ES-I3 (cell line): ENCODE data around the gene IGFLR1.
A peak's percentile ranks its signal among the peaks of the same experiment; 100 is the strongest.

Experiments
- H3K36me3 ChIP-seq: 2 replicates; pipeline ENCODE4 v1.6.1; 2013; ENCODE audit warnings: mild to moderate bottlenecking, low read length, control low read depth, moderate library complexity; ENCODE audit not compliant: insufficient read depth
- H3K4me1 ChIP-seq: 2 replicates; pipeline ENCODE4 v1.6.1; 2013; ENCODE audit warnings: mild to moderate bottlenecking, control low read depth, low read length; ENCODE audit not compliant: insufficient read depth
- H3K9ac ChIP-seq: 2 replicates; pipeline ENCODE4 v1.6.1; 2013; ENCODE audit warnings: low read depth, mild to moderate bottlenecking, low read length, moderate library complexity
- H3K9me3 ChIP-seq: 2 replicates; pipeline ENCODE4 v1.6.1; 2013; ENCODE audit warnings: mild to moderate bottlenecking, low read length, moderate library complexity; ENCODE audit not compliant: control insufficient read depth, insufficient read depth

The IGFLR1 gene

DNA sequence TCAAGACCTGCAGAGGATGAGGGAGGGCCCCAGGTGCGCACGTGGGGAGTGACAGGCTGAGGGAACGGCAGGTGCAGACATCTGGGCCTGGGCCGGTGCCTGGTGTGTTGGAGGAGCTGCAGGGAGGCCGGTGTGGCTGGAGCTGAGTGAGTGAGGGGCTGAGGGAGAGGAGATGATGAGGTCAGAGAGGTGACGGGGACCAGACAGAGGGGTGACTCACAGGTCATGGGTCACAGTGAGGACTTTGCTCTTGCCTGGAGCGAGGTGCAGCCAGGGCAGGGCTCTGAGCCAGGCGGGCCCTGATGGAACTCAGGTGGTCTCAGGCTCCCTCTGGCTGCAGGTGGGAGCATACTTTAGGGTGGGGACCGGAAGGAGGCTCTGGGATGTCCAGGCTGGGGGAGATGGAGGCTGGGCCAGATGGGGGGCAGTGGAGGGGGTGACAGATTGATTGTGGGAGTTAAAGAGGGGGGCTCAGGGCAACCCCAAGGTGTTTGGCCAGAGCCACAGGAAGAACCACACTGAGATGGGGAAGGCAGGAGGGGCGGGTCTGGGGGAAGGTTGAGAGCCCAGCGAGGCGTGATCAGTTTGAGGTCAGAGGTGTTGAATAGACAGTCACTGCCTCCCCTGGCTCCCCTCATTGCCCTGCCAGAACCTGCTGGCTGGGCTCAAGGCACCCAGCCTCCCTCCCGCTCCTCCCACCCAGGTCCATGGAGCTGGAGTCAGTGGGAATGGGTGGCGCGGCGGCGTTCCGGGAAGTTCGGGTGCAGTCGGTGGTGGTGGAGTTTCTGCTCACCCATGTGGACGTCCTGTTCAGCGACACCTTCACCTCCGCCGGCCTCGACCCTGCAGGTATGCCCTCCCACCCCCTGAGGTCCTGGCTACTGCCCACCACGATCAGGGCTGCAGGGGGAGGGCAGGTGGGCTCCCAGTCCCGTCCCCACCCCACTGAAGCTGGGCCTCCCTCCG is 41.5 kb upstream of the IGFLR1 start:
- peak overlapping the region; percentile 66; the same call in 1 of the 2 replicates for H3K9ac ChIP-seq

DNA sequence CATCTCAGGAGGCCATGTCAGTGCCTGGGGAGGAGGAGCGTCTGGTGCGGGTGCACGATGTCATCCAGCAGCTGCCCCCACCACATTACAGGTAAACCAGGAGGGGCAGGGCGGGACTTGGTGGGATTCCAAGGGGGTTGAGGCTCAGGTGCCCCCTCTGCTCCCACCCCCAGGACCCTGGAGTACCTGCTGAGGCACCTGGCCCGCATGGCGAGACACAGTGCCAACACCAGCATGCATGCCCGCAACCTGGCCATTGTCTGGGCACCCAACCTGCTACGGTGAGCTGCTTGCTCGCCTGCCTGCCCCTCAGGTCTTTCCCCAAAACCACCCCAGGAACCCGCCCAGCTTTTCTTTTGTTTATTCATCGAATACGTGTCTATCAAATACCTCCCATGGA is 40.3 kb upstream of the IGFLR1 start:
- no peak overlapping the region for H3K9ac ChIP-seq
- H3K9me3 ChIP-seq = no peaks in the 10 kb centered on the region
- no peaks in the 10 kb centered on the region for H3K36me3 ChIP-seq
- H3K4me1 ChIP-seq = peaks cover 14% of the 10 kb centered on the region; the same call in 1 of the 2 replicates

More for the DNA sequence above, 41.5 kb upstream of the IGFLR1 start:
- Histone ChIP-seq H3K9me3 (no peaks in the 10 kb centered on the region), H3K4me1 (0 out of 2 replicates have a peak, but pooled peaks cover 12% of the 10 kb centered on the region), H3K36me3 (no peaks in the 10 kb centered on the region)

DNA sequence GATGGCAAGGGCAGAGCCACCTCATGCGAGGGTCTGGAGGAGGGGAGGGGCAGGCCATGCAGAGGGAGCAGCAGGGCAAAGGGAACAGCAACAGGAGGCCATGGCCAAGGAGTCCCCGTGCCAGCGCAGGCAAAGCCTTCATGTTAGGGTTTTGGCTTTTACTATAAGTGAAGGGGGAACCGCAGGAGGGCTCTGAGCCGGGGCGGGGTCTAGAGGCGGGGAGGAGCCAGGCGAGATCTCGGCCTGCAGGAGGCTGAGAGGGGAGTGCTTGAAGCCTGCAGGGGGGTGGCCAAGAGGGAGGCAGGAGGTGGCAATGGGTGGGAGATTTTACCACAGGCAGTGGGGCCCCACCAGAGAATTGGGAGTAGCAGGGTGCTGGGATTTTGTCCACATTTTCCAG is 39.4 kb upstream of the IGFLR1 start:
- no peaks in the 10 kb centered on the region for H3K9me3 ChIP-seq
- H3K36me3 ChIP-seq = no peaks in the 10 kb centered on the region
- H3K9ac ChIP-seq = no peak overlapping the region
- H3K4me1 ChIP-seq = peaks cover 21% of the 10 kb centered on the region

DNA sequence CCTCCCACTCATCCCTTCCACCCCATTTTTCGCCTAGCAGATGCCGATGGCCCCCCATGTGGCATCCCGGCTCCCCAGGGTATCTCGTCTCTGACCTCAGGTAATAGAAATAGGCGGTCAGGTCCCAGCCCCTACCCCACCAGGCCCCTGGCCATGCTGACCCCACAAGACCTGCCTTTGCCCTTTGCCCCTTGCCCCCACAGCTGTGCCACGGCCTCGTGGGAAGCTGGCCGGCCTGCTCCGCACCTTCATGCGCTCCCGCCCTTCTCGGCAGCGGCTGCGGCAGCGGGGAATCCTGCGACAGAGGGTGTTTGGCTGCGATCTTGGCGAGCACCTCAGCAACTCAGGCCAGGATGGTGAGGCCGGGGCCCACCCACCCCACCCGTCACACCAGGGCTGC is 38.5 kb upstream of the IGFLR1 start:
- H3K4me1 ChIP-seq = peaks cover 26% of the 10 kb centered on the region
- no peaks in the 10 kb centered on the region for H3K9me3 ChIP-seq
- H3K36me3 ChIP-seq = no peaks in the 10 kb centered on the region
- H3K9ac ChIP-seq = no peak overlapping the region

DNA sequence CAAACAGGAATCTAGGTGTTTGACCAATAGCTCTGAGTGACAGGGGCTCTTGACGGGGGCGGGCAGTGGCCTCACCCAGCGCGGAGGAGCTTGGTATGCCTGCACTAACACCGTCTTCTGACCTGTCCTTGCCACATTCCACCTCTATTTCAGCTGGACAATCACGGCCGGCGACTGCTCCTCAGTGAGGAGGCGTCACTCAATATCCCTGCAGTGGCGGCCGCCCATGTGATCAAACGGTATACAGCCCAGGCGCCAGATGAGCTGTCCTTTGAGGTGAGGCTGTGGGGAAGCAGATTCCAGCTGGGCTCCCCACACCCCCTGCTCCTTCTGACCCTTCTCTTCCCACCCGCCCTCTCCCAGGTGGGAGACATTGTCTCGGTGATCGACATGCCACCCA is 37.8 kb upstream of the IGFLR1 start:
- no peaks in the 10 kb centered on the region for H3K9me3 ChIP-seq
- peaks cover 26% of the 10 kb centered on the region for H3K4me1 ChIP-seq
- H3K9ac ChIP-seq = no peak overlapping the region
- no peaks in the 10 kb centered on the region for H3K36me3 ChIP-seq

GRCh38 chr19:35779033-35779432 is 36.8 kb upstream of the IGFLR1 start:
- Histone ChIP-seq H3K9me3 (no peaks in the 10 kb centered on the region), H3K36me3 (no peaks in the 10 kb centered on the region), H3K4me1 (peaks cover 26% of the 10 kb centered on the region), H3K9ac (no peak overlapping the region)

DNA sequence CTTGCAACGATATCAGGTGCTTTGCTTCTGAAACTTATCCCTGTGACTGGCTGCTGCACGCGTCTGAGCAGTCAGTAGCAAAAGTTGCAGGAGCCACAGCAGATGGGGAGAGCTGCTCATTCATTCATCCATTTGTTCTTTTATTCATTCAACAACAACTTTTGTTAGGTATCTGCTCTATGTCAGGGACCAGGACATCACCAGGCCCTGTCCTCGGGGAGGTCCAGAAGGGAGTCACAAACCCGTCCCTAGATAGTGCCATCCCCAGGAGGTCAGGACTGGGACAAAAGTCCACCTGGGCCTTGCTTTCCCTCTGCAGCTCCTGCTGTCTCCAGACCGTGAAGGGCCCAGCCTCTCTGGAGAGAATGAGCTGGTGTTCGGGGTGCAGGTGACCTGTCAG is 35.7 kb upstream of the IGFLR1 start:
- no peaks in the 10 kb centered on the region for H3K36me3 ChIP-seq
- no peaks in the 10 kb centered on the region for H3K9me3 ChIP-seq
- H3K4me1 ChIP-seq = peaks cover 21% of the 10 kb centered on the region
- H3K9ac ChIP-seq = no peak overlapping the region

- Histone ChIP-seq H3K9ac (no peak overlapping the region), H3K4me1 (peaks cover 21% of the 10 kb centered on the region), H3K36me3 (no peaks in the 10 kb centered on the region), H3K9me3 (no peaks in the 10 kb centered on the region)
Measured at GRCh38 chr19:35777086-35777841, 35.0 kb upstream of the IGFLR1 start.

DNA sequence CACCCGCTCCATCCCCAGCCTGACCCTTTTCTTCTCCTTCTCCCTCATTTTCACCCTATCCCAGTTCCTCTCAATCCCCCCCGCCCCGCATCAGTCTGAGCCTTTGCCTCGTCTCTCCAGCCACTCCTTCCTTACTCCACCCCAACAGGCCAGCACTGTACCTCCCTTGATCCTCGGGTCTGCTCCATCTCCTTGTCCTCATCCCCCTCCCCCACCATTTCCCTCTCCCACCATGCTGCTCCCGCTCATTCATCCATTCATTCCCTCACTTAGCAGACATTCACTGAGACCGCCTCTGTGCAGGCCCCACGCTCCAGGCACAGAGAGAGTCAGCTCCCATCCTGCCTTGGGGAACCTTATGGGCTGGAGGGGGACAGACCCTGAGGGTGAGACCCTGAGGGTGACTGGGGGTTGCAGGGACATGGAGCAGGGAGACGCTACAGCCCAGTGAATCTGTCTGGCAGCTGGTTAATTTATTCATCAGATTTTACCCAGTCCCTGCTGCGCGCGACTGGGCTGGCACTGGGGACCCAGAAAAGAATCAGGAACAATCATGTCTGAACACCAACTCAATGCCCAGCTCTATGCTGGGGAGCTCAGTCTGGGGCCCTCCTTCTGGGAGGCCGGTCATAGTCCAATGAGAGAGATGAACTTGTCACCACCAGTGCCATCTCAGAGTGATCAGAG is 34.0 kb upstream of the IGFLR1 start:
- Histone ChIP-seq H3K36me3 (no peaks in the 10 kb centered on the region), H3K9ac (no peak overlapping the region), H3K4me1 (peaks cover 14% of the 10 kb centered on the region), H3K9me3 (no peaks in the 10 kb centered on the region)

GRCh38 chr19:35775298-35776101 is 33.2 kb upstream of the IGFLR1 start, which contains the start of gene ARHGAP33:
Gene ARHGAP33, plus strand, starts transcription at chr19:35775564. Its CDS starts 95 bp downstream, at chr19:35775659.
- no peaks in the 10 kb centered on the region for H3K36me3 ChIP-seq
- peaks cover 13% of the 10 kb centered on the region for H3K4me1 ChIP-seq
- no peaks in the 10 kb centered on the region for H3K9me3 ChIP-seq
- peak within 1 kb of the TSS; percentile 56; the same call in 1 of the 2 replicates for H3K9ac ChIP-seq

DNA sequence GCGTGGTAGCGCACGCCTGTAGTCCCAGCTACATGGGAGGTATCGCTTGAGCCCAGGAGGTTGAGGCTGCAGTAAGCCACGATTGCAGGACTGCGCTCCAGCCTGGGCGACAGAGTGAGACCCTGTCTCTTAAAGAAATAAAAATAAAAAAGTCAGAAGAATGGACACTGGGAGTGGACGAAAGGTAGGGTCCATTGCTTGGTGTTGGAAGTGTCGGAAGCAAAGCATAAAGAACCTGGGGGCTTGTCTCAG is 32.7 kb upstream of the IGFLR1 start:
- H3K9ac ChIP-seq = peak overlapping the region; percentile 56; the same call in 1 of the 2 replicates
- H3K9me3 ChIP-seq = no peaks in the 10 kb centered on the region
- H3K4me1 ChIP-seq = peaks cover 13% of the 10 kb centered on the region
- no peaks in the 10 kb centered on the region for H3K36me3 ChIP-seq

DNA sequence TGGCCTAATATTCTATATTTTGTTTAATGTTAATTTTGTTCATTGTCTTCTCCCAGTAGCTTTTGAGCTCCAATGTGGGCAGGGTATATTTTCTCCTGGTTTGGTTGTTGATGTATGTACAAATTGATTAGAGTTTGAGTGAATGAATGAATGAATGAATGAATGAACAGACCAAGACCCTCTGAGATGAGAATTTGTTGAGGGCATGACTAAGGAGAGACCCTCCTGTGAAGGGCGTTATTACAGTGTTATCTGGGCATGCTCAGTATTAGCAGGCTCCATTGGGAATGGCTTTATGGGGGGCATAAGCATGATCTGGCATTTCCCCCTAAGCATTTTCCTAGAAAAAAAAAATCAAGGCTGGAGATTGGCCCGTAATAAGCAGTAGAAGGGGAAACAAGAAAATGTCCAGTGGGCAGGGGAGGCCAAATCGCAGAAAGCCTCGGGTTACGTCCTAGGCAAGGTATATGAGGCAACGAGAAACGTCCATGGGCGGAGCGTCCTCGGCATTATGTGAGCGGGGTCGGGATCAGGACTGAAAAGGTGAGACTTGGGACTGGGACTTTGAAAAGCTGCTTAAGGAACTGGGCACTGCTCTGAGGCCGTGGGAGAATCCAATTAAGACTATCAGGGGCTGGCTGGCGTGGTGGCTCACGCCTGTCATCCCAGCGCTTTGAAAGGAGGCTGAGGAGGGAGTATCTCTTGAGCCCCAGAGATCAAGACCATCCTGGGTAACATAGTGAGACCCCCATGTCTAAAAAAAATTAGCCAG is 32.2 kb upstream of the IGFLR1 start:
- no peaks in the 10 kb centered on the region for H3K36me3 ChIP-seq
- peak overlapping the region; percentile 56; the same call in 1 of the 2 replicates for H3K9ac ChIP-seq
- peaks cover 13% of the 10 kb centered on the region for H3K4me1 ChIP-seq

More for the DNA sequence above, 32.2 kb upstream of the IGFLR1 start:
- H3K9me3 ChIP-seq = no peaks in the 10 kb centered on the region
